GM21737 (cell line): ENCODE data around the gene CNTN4.

Experiments
- ATAC-seq: cut with Tn5 transposase; IDR thresholded peaks from one replicate; pipeline ENCODE4 v1.9.1; 2021; ENCODE audit warnings: mild to moderate bottlenecking, moderate library complexity; ENCODE audit not compliant: unreplicated experiment

CNTN4 gene

DNA sequence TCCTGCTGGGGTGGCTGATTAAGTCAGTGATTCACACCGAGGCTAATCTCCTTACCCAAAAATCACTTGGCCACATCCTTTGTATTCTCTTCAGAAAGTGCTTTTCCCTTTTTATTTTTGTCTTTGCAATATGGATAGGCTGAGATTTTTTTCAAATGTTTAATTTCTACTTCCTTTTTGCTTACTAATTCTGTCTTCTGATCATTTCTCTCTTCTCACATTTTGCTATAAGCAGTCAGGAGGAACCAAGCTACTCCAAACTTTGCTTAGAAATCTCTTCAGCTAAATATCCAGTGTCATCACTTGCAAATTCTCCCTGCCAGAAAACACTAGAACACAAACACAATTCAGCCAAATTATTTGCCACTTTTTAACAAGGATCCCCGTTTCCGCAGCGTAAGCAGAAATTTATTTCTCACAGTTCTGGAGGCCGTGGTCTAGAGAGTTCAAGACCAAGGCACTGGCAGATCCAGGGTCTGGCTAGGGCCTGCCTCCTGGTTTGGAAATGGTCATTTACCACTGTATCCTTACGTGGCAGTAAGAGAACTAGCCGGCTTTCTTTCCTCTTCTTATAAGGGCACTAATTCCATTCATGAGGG is 906.6 kb downstream of the CNTN4 start:
- ATAC-seq, result no peak

DNA sequence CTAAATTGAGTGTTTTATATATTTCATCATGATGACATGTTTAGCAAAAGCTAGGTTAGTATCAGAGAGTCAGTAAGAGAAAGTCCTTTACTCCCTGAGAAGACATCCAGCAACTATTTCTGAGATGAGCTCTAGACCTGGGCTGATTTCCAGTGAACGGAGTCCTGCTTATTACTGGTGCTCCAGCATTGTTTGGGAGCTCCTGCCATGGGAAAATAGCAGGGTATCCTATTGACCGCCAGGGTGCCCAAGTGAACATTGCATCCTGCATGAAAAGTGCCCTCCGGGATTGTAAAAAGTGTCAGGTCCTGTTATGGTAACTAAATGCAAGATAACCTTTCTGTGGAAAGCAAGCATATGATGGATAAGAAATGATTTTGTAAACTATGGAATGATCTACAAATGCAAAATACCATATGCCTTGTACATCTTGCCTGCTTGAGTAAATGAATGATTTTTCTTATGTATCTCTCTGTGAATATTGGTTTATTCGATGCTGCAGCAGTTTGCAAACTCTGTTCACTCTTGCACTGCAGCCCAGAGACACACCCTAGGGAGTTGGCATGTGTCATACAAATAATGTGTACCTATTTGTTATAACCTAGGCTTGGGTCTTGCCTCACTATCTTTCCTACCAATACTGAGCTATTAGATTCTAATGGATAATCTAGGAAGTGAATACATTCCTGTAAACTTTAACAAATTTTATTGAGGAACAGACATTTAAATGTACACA is 914.8 kb downstream of the CNTN4 start:
- ATAC-seq, result no peak

DNA sequence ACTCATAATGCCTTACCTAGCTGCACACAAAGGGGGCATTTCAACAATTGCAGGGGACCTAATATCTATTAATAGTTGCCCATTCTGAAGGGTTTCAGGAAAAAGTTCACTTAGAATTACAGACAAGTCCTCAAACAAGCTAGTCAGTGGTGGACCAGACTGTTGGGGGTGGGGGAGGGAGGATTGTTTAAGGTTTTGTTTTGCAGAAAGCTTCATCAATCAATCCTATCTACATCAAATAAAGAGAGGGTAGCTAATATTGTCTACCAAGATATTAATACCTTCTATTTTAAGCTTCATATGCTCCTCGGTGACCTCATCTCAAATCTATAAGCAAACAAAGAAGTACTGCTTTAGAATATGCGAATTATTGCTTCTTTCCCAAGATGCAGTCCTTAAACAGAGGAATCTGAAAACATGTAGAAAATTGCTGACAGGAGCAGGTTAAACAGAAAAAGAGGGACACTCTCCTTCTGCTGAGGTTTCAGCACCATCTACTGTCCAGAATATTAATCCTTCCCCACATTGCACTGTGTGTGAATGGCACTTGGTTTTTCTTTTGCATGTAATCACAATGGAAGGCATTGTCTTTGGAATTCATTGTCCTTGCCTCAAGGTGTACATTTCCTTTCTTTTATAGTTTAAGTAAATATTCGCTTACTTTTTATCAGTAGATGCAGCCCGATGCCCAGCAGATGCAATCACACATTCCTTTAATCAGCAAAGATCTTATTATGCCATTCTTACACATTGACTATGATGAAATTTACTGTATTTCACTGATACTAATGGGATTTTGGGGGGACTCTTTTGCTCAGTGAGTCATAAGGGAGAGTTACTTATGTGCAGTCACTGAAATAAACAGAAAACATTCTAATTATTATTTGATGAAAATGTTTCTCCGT is 916.8 kb downstream of the CNTN4 start:
- peak; percentile 74 for ATAC-seq

DNA sequence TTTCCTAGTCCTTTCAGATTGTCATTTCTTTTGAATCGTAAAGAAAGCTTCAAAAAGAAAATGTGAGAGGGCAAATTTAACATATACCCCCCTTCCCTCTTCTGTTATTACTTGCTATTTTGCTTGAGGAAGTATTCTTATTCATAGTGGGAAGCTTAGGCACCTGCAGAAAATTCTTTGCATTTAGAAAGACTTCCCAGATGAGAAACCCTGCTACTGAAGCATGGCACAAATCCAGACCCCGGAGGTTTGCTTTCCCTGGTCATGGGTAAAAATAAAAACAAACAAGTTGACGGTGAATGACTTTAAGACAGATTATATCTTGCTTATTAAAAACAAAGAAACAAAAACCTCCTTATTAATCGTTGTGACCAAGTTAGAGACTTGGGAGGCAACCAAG is 917.6 kb downstream of the CNTN4 start:
- ATAC-seq, result no peak

DNA sequence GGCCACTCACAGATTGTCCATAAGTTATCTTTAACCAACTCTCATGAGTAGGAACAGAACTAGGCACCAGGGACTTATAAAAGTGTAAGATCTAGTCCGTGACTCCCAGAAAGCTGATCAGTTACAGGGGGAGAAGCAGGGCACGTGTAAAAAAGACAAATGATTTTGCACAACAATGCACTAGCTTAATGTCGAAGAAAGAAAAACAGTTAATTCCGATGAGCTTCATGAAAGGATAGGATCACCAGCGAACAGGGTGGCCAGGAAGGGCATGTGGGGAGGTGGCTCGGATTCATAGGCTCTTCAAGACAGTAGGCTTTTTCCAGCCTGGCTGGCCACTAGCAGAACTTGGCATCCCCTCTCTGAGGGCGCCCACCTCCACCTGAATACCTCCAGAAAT is 921.5 kb downstream of the CNTN4 start:
- no peak for ATAC-seq

DNA sequence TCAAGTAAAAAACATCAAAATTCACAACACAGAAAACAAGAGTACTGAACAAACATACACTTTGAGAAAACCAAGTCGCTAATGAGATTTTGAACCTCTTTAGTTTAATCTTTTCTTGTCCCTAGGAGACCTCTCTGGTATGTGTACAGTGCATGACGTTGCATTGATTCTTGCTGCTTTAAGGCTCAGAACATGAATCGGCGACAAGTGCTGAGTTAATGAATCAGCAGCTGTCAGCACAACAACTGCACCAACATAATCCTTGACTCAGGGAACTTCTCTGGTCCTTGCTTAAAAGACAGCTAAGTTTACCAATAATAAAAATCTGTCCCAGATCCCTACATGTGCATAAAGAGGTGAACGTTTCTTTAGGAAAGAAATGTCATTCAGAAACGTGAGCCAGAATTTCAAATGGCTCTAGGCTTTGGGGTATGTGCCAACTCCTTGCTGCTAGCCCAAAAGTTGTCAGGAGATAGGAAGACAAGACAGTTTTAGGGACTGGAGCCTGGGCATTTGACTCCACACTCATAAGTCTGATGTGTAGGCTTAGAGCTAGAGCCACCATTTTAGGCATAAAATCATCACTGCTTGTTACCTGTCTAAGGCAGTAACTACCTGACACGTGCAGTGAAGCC is 924.6 kb downstream of the CNTN4 start:
- no peak for ATAC-seq

DNA sequence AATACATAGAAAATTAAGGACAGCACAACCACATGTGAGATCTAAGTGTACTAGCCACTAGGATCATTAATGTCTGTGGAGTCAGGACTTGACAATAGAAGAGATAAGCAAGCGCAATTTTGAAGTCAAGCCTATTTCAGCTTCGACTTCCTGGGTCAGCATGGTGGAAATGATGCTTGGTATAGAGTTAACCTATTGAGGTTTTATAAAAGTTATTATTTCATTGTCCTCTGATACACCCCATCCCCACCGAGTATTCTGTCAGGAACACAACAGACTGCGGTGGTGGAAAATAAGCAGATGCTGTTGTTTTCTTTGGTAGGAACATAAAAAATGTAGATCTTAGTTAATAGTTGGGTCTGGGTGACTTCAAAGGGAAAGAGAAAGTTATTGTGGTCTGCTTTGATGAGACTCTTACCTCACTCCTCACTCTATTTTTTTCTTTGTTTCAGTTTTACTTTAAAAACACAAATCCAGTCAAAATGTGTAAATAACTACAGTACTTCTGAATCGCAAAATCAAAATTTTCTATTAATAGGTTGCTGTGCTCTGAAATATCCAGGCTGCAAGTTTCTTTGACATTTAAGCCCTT is 929.4 kb downstream of the CNTN4 start:
- ATAC-seq, result peak; percentile 95

DNA sequence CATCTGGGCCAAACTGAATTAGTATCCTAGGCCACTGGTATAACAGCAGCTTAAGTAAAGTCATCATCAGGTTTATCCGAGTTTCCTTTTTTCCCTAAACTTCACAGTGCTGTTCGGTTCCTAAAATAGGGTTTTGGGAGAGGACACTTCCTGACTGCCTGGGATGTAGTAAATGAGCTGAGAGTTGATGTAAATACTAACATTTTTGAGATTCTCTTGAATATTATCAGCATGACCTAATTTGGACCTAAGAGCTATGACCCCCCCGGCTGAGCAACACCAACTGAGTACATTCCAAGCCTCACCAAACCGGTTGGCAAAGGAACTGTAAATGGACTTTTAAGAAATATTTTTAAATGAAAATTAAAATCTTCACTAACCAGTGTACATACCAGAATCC is 932.7 kb downstream of the CNTN4 start:
- no peak for ATAC-seq

DNA sequence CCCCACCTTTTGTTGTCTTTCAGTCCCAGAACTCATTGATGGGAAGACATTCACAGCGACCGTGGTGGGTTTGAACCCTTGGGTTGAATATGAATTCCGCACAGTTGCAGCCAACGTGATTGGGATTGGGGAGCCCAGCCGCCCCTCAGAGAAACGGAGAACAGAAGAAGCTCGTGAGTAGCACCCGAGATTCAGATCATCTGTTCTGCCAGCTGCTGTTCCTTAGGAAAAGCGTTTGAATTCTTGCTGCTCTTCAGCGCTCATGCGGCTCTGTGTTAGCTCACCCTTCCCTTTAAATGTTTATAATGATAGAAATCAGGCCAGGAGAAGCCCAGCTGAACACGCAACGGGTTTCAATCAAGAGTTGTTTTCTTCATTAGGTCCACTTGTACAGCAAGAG is 938.5 kb downstream of the CNTN4 start:
- ATAC-seq, result no peak

DNA sequence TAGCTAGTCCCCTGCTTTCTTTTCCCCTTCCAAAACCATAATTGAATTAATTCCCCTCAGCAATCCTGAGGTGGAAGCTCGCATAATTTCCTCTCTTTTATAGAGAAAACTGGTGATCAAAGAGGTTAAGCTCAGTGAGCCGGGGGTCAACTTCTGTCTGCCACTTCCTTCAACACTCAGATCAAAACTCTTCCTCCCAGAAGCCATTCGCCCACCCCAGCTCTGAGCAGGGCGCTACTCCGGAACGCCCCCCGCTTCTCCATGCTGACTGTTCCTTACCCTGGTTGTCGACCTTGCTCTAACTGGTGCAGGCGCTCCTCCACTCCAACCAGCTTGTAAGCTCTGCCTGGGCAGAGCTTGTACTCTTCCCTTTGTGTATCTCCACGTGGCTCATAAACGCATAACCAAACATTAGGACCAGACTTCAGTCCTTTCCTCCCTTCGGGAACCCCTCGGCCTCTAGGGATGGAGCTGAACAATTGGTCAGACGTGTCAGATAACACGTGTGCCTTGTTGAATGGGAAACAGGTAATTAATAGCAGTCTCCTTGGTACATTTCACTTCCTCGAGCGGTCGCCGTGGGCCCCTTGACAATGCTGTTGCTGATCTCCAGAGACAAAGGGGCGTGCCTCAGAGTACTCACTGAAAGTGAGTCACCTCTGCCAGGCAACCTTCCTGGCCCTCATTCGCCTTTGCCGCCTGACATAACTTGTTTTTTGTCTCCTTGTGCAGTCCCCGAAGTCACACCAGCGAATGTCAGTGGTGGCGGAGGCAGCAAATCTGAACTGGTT is 939.7 kb downstream of the CNTN4 start:
- no peak for ATAC-seq

DNA sequence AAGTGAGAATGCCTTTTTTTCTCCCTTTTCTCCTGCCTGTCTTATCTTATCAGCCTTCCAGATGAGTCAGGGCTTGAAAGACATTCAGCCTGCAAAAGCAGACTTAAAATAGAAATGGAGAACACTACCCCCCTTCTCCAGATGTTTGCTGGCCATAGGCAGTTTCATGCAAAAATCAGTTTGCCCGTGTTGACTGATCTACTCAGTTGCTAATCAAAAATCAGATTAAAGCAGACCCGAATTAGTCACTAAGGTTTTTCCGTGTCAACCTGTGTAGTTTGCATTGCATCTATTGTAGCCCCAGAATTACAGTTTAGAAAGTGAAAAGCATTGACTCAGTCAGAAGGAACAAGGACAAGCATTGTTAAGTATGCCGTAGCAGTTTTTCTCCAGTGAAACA is 955.3 kb downstream of the CNTN4 start:
- ATAC-seq, result no peak

DNA sequence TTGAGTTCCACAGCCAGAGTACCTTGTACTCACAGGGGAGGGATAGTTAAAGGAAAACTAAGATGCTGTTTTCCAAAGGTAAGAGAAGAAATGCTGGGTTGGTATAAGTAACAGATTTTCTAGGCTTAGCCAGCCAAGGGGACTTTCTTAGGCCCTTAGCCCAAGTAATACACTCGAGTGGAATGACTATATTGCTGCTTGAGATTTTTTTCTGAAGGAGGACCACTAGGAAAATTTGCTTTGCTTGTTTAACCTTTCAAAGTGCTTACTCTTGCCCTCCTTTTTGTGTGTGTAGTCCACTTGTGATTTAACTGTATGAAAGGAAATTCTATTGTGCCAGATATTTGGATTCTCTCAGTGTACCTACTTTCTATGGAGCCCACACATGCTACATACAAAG is 961.0 kb downstream of the CNTN4 start:
- ATAC-seq, result no peak

DNA sequence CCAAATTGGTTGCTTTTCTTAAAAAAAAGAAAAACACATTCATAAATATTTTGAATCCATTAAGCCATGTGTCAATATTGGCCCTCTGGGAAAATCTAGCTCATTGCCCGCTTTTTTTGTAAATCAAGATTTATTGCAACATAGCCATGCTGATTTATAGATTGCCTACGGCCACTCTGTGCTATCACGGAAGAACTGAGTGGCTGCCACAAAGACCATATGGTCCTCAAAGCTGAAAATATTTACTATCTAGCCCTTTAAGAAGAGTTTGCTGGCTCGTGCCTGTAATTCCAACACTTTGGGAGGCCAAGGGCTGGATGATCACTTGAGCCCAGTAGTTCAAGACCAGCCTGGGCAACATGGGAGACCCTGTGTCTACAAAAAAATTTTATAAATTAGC is 965.6 kb downstream of the CNTN4 start:
- no peak for ATAC-seq

DNA sequence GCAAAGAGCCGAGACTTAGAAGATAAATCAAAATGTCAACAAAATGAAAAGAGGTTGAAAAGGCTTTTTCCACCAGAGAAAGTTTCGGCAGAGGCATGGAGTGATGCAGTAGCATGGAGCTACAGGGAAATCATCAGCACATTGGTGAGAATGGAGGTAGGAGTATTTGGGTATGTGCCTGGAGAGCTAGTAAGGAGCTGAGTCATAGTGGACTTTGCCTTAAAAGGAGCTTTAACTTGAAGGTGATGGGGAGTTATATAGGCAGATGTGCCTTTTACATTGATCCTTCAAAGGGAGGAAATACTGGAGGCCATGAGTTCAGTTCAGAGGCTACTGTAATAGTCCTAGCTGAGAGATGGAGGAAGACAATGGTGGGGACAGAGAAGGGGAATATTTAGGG is 967.2 kb downstream of the CNTN4 start:
- ATAC-seq, result no peak

DNA sequence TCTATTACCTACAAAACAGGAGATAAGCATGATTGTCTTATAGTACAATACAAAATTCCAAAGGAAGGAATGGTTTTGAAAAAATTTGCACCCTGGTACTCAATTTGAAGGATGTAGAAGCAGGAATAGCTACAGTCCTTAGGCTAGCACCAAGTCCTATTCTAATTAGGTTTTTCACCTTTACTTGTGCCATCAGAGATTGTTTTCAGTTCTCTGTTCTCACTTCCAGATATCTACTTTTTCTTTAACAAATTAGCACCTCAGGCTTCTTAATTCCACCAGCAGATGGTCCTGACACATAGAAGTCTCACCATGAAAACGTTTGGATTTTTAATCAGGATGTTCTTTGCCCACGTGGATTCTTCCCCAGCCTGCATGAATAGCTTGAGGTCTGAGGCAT is 967.7 kb downstream of the CNTN4 start:
- ATAC-seq, result peak; percentile 69

DNA sequence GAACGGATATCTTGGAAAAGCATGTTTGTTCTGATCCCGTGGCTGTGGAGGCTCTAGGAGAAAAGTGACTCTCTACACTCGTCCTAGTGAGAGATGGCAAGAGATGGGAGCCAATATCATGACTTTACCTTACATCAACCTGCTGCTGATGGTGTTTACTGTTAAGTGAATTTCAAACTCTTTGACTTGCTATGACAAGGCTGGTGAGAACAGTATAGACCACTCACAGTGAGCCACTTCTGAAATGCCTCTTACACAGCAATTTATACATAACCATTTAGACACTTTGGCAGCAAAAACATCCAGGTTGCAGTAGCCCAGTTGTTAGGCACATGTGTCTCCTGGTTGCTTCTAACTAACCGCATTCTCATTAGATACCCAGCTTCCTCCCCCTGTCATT is 968.2 kb downstream of the CNTN4 start:
- ATAC-seq, result no peak

DNA sequence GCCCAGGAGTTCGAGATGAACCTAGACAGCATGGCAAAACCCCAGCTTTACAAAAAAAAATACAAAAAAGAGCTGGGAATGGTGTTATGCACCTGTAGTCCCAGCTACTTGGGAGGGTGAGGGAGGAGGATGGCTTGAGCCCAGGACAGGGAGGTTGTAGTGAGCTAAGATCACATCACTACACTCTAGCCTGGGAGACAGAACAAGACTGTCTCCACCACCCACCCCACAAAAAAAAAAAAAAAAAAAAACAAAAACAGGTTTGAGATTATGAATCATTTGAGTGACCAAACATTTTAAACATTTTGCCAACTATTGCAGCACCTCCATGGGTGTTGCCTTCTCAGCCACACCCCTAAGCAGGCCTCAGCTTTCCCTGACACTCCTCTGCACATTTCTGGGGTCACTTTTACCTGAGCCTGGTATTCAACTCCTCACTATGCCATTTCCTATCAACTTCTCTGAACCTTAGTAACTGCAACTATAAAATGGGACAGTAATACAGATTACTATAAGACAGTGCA is 969.8 kb downstream of the CNTN4 start:
- no peak for ATAC-seq

DNA sequence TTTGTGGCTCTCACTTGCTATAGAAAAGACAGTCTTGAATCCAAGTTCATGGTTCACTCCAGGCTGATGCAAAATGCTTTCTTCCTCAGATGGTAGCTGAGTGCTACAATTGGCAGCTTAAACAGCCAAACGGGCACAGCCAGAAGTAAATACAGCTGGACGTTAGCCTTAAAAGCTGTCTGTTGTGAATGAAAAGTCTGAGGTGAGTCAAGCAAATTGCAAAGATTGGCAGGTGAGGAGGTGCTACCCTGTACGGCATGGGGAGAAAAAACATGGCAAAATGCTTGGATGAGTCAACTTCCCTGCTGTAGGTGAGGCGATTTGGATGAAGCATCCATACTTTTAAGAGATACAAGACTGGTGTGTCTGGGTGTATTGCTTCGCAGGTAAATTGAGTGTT is 971.1 kb downstream of the CNTN4 start:
- ATAC-seq, result no peak

DNA sequence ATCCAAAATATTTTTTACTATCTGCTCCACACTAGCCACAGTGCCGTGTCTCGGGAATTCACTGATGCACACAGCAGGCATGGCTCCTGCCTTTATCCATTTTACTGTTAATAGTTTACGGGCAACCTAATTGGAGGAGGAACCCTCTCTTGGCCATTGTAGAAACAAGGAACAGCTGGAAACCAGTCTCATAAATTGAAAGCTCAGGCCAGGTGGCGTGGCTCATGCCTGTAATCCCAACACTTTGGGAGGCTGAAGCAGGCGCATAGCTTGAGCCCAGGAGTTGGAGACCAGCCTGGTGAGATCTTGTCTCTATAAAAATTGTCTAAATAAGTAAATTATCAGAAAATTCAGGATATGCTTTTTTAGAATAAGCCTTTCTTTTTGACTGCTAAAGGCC is 972.5 kb downstream of the CNTN4 start:
- ATAC-seq, result no peak
